ENCODE data around the gene CBFA2T3. TPM values are rescaled to one million over a fixed set of nuclear protein-coding genes. Genes with fewer than 3 reads are reported as not detected.

Gene CBFA2T3
- total RNA-seq, 1 donor from 2014 or later = 11.5 TPM

DNA sequence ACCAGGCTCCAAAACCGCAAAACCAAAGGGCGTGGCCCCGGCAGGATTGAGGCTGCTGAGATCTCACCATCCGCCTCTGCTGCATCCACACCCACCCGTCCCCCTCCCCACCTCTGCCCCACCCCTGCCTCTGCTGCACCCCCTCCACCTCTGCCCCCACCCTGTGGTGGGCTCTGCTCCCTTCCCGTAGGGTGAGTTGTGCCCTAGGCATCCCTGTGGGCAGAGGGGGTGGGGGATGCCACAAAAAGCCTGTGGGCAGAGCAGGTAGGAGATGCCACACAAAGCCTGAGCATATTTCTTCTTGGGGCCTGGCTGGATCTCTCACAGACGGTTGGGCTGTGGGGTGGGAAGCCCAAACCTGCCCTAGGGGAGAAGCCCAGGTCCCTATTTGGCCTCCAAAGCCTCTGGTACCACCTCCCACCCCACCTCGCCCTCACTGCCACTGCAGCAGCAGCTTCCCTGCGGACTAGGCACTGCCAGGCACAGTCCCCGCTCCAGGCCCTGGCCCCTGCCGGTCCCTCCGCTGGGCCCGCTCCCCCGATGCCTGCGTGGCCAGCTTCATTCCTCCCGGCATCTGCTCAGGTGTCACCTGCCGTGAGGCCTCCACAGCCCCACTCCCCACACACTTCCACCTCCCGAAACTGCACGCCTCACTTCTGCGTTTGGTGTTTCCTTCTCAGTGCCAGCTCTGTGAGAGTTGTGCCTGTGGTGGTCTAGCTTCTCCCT, 99.3 kb downstream of the CBFA2T3 start:
- DNase-seq (no peak), ATAC-seq (no peak)
- intact Hi-C loops (cut with micrococcal nuclease) = no loop called here

DNA sequence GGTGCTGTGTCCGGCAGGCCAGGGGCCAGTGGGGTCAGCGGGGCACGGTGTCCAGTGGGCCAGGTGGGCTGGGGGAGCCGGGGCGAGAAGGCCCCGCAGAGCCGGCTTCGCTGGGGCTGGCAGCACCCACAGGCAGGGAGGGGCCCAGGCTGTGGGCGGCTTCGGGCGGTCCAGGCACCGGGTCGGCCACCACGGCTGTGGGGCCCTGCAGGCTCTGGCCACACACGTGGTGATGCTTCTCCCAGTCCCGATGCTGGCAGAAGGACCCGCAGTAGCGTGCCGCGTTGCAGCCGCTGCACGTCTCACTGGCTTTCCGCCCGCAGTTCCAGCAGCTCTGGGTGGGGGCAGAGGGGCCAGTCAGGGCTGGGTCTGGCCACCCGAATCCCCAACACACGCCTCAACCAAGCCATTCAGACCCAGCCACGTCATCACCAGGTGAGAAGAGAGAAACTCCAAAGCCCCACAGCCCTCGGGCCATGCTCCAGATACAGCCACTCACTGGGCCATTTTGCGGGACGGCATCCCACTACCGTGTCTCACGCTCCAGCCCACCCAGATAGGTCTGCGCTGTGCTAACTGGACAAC, 100.0 kb downstream of the CBFA2T3 start:
- DNase-seq = no peak
- intact Hi-C loops (cut with micrococcal nuclease) = no loop called here
- ATAC-seq = no peak

DNA sequence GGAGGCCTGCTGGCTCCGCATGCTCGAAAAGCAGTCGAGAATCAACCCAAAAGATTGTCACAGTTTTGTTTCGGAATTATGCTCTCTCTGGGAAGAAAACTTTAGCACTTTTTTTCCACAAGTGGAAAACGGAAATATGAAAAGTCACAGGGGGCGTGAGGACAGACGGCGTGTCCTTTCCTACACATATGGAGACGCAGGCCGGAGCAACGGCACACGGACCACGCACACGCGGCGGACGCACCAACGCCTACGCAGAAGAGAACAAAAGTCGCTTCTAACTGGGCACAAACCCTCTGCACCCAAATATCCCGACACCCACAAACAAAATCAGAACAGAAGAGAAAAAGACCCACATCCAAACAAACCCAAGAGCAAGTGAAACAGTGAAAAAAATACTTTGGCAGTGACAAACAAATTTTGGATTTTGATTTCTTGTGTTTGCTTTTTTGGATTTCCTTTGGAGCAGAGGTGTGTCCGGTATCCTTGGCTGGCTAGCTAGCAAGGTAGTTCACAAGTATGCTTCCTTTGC, 101.2 kb downstream of the CBFA2T3 start:
- no peak for ATAC-seq
- intact Hi-C loops (cut with micrococcal nuclease) = no loop called here
- no peak for DNase-seq

DNA sequence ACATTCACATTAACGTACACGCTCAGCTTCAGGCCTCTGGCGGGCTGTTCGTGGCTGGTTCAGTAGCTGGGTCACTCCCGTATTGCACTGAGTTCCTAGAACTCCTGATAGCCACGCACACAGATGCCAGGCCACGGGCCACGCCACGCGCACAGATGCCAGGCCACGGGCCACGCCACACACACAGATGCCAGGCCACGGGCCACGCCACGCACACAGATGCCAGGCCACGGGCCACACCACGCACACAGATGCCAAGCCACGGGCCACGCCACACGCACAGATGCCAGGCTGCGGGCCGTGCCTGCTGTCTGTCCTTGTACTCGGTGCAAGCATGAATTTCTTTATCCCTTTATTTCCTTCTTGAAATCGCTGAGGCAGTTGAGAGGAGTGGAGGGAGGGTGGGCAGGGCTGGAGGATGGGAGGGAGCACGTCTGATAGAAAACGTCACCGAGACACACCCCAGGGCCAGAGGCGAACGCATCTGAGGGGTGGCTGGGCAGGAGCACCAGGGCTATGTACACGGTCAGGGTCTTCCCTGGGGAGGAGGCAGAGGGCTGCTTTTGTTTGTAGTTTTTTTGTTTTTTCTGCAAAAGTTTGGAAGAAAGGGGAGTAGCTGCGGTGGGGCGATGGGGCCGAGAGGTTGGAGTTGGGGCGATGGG, 101.9 kb downstream of the CBFA2T3 start:
- DNase-seq (no peak), ATAC-seq (no peak)
- intact Hi-C loops (cut with micrococcal nuclease) = no loop called here

DNA sequence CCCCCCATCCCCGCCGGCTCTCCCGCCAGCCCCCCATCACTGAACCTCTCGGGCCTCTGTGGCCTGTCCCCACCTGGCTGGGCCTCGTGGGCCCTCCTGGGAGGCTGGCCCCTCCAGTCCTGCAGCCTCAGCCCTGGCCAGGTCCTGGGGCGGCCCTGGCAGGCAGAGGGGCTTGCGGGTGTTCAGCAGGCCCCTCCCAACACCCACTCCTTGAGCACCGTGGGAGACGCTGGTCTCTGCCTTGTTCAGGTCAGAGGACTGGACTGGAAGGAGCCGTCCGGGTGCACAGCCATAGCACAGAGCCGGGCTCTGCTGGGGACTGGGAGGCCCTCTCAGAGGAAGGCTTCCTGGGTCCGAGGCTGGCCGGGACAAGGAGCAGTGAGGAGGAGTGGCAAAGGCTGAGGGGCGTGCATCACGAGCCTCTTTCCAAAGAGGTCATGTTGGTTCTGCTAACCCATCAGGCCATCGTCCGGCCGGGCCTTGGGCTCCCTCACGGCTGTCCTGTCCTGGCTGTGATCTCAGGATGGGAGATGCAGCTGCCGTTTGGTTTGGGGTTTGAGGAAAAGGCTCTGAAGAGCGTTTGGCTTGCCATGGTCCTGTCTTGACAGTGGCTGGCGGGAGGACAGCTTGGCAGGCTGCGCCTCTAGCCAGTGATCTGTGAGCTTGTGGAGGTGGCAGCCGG, 104.2 kb downstream of the CBFA2T3 start:
- ATAC-seq (no peak), DNase-seq (no peak)
- intact Hi-C loops (cut with micrococcal nuclease) = no loop called here

DNA sequence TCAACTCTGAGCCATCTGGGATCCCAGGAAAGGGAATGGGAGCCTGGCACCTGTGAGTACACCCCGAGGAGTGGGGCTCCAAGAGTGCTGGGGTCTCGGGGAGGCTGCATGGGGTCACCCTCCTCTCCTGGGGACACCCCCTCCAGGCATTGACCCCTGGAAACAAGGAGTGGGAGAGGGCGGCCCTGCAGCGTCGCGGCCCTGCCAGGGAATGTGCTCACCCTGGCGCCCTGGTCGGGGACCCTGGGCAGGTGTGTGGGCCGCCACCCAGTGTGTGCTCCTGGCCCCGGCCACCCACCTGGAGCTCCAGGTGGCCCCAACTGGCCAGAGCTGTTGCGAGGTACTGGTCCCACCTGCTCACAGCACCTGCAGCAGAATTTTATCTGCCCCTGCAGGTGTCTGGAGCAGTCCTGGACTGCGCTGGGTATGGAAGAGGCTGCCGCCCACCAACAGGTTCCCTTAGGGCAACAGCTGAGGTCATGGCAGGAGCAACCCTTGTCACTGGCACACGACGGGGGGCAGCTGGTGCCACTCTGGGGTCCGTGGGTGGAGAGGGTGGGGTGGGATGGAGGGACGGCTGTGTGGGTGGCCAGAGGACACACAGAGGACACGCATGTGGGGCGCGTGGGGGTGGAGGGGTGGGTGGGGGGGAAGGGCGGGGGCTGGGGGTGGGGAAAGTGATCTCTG, 105.1 kb downstream of the CBFA2T3 start:
- intact Hi-C loops (cut with micrococcal nuclease) = no loop called here

DNA sequence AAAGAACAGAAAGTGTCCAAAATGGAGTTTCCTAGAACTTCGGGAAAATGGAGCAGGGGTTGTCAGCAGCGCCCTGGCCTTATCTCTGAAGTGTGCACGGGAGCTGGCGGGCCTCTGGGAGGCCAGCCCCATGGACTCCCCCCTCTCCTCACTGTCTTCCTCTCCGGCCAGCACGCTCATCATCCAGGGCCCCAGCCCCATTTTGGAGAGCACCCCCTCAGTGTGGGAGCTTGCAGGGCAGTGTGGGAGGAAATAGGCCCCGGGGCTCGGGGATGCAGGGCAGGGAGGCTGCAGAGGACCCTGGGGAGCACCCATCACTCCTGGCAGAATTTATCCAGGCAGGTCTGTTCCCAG, 105.7 kb downstream of the CBFA2T3 start:
- DNase-seq = no peak
- intact Hi-C loops (cut with micrococcal nuclease) = no loop called here
- ATAC-seq = no peak

More for the DNA sequence above, 105.1 kb downstream of the CBFA2T3 start:
- ATAC-seq (no peak), DNase-seq (no peak)

DNA sequence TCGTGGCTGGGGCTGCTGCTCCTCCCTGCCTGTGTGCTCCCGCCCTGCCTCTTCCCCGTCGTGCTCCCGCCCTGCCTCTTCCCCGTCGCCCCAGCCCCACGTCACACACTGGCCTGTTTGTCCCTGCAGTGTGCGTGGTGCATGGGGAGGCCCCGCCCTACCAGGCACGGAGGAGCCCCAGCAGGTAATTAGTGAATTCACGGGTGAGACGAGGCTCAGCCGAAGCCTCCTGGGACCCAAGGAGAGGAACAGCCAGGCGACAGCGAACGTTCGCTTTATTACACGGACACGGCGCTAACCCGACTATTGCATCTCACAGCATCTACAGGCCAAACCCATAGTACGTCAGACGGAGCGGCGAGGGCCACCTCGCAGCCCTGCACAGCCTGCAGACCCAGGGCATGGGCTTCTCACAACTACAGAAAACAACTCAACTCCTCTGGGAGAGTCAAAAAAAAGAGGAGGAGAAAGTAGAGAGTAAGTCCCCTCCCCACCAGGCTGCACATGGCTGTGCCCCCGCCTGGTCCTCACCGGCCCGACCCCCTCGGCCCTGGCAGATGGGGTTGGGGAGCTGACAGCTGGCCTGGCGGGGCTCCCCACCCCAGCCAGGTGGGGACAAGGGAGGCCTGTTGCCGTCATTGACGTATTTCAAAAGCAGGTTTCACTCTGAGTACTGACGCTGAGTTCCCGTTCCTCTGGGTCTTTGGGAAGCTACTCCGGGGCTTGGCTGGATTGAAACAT, 106.2 kb downstream of the CBFA2T3 start:
- intact Hi-C loops (cut with micrococcal nuclease) = no loop called here
- ATAC-seq (peak; percentile 7), DNase-seq (no peak)

DNA sequence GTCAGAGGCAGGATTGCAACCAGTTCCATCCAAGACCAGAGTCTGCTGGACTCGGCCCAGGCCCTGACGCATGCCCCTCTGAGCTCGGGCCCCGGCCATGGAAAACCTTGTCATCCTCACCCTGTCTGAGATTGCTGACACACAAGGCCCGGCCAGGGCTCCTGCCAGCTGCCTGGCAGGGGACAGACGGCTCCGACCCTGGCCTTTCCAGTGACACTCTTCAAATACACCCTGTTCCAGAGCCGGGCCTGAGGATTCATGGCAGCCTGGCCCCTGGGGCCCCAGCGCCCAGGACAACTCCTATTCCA, 107.4 kb downstream of the CBFA2T3 start:
- intact Hi-C loops (cut with micrococcal nuclease) = no loop called here
- peak; percentile 83 for ATAC-seq

DNA sequence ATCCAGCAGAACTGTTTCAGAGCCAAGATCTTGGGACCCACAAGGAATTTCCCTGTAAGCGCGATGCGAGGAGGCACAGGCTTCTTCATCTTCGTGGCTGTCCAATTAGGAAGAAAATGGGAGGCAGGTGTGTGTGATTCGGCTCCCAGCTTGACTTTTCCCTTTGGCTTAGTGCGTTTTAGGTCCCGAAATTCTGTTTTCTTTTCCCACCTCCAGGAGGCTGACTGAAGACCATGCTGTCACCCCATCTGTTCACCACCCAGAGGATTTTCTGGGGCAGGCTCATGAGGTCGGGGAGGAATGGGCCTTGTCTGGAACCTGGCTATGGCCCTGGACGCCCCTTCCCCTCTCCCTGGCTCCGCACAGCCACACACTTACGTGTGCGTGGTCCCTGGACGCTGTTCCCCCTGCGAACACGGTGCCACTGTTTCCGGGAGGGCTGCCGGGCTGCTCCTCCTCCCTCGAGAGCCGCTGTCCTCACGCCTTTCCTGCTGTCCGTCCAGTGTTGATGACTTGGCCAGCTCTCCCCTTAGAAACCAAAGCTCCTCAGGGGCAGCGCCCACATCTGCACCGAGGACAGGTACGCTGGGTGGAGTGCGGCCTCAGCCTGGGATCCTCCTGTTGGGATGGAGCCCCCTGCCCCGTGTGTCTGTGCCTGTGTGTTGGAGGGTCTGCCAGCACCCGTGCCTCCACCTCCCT, 107.9 kb downstream of the CBFA2T3 start:
- DNase-seq (no peak), ATAC-seq (no peak)
- intact Hi-C loops (cut with micrococcal nuclease) = no loop called here

More for the DNA sequence above, 107.4 kb downstream of the CBFA2T3 start:
- DNase-seq = peak; percentile 75

DNA sequence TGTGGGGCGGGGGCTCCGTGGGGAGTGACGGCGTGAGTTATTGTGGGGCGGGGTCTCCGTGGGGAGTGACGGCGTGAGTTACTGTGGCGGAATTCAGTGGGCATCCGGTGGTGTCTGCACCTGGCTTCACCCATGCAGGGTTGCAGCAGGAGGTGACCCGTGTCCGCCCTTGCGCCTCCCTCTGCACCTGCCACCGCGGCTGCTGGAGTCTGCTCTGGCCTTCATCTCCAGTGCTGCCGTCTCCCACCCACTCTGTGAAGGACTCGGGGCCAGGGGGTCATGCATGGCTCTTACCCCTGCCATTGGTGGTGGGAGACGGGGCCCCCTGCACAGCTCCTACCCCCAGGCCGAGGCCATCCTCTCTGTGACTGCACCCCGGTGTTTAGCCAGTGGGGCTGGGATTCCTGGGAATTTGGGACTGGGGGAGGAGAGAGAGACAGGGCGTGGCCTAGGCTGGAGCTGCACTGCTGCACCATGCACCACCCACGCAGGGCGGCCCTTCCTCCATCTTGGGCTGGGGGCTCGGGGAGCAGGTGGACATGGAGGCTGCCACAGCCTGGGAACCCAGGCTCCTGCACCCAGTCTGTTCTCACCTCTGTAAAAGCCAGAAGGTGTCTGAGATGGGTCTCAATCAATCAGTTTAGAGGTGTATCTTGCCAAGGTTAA, 109.3 kb downstream of the CBFA2T3 start:
- no peak for ATAC-seq
- no peak for DNase-seq
- intact Hi-C loops (cut with micrococcal nuclease) = no loop called here

DNA sequence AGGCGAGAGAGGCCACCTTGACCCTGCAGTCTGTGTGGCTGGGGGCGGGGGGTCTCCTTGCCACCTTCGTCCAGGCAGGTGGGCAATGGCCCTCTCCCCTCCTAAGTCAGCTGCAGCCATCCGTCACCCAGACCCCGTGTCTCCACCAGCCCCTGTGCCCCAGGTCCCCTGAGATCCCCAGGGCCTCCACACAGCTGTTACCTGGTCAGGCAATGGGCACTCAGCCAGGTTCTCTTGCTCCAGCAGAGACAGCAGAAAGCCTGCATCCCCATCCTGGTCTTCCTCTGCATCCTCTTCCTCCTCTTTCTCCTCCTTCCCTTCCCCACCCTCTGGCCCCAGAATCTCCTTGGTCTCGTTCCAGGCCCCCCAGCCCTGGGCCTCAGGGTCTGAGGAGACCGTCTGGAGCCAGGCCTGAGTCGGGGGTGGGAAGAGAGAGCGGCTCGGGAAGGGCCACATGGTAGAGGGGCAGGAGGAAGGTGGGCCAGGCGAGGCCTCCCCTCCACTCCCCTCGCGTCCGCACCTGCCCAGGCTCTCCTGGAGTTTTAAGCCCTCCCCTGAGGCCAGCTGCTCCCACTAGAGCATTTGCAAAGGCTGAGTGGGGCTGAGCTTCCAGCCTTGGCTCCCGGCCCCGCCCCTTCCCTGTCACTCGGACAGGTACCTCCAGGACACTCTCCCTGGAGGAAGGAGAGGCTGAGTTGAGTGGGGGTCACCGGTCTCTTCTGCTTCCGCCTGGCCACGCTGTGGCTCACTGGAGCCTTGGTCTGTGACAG, 110.7 kb downstream of the CBFA2T3 start, which contains the start of gene PABPN1L:
TSS of gene PABPN1L (minus strand) at position 510 of the 770 bp plus-strand sequence. CDS start at position 456, 54 bp downstream.
- ATAC-seq (no peak), DNase-seq (no peak)
- intact Hi-C loops (cut with micrococcal nuclease) = no loop called here

DNA sequence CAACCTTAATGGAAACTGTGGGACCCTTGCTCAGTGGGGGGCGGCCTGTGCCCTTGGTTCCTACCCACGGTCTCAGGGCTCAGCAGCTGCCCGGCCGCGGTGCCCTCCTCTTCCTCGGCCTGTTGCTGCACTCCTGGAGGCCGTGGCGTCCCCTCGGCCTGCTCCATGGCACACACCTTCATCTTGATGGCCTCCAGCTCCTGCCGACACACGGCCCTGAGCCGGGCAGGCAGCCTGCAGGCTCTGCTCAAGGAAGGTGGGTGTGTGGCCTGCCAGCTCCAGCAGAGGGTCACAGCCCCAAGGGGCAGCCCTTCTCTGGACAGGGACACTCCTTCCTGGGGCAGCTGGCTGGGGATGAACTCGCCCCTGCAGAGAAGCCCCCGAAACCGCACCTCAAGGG, 111.3 kb downstream of the CBFA2T3 start:
- ATAC-seq (no peak), DNase-seq (no peak)
- intact Hi-C loops (cut with micrococcal nuclease) = no loop called here

DNA sequence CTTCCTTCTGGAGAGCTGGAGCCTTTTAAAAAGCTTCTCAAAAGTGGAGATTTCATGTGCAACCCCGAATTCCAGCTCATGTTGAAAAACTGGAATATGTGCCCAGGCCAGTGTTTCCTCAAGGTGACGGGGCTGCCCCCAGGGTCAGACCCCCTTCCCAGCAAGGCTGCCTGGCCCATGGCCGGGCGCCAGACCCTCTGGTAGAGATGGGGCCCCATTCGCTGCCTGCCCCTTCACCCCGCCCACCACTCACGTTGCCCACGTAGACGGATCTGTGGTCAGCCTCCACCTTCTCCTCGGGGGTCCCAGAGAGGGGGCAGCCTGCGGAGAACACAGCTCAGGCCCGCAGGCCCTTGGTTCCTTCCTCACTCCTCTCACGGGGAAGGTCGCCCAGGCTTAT, 111.7 kb downstream of the CBFA2T3 start:
- ATAC-seq (no peak), DNase-seq (no peak)
- intact Hi-C loops (cut with micrococcal nuclease) = no loop called here

DNA sequence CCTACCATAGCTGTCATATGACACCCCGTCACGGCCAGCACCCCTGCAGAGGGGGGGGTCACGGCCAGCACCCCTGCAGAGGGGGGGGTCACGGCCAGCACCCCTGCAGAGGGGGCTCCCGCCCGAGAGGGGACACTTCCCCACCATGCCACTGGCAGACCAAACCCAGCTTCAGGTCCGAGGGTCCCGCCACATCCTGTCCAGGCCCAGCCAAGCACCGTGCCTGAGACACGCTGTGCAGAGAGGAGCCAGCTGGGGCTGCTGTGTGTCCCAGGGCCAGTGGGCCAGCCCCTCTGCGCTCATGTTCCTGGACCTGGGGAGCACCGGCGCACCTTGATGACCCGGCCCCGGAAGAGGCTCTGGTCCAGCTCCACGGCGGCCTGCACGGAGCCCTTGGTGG, 112.5 kb downstream of the CBFA2T3 start:
- DNase-seq (no peak), ATAC-seq (no peak)
- intact Hi-C loops (cut with micrococcal nuclease) = no loop called here

DNA sequence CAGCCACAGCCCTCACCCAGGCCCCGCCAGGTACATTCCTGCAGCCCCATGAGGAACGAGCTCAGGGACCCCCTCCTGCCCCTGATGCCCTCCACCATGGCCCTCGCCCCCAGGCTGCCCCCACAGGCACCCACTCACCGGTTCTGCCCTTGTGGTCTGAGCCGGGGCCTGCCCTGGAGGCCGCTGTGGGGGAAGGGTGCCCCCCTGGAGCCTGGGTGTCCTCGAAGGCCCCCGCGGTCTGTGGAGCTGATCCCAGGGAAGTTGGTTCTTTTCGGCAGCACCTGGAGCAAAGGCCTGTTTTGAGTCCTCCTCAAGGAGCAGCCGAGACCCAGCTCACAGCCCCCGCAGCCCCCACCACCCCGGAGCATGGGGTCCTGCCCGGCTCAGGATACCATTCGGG, 112.9 kb downstream of the CBFA2T3 start:
- no peak for ATAC-seq
- DNase-seq = no peak
- intact Hi-C loops (cut with micrococcal nuclease) = no loop called here

DNA sequence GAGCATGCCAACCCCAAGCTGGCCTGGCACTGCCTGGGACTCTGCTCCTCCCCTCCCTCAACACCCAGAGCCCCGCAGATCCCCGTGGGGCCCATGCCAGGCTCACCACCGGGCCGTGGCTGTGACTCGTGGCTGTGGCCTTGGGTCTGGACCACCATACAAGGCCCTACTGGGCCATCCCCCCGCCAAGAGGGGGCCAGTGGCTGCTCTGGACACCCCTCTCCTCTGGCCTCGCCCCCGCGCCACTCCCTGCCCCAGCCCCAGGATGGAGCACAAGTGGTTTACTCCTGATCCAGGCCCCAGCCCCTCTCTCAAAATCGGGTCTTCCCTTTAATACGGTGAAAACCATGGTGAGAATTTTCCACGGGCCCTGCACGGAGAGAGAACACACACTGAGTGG, 113.6 kb downstream of the CBFA2T3 start:
- intact Hi-C loops (cut with micrococcal nuclease) = no loop called here
- ATAC-seq (no peak), DNase-seq (no peak)
